Mesendoderm (in vitro differentiated cells): Measurements from ENCODE around the gene TRPV6.

Experiments
- DNase-seq: peaks from one replicate; pipeline ENCODE4 v3.0.0; 2013
- H2AK5ac ChIP-seq: 2 replicates; pipeline ENCODE4 v1.6.1; 2013; ENCODE audit warnings: low read length, inconsistent platforms
- H2BK120ac ChIP-seq: 2 replicates; pipeline ENCODE4 v1.6.1; 2013; ENCODE audit warnings: low read depth, mild to moderate bottlenecking, low read length, moderate library complexity, mixed read lengths
- H2BK15ac ChIP-seq: replicated peaks from 2 replicates; pipeline ENCODE4 v1.6.1; 2013; ENCODE audit warnings: low read depth, mild to moderate bottlenecking, moderate library complexity
- H2BK5ac ChIP-seq: 2 replicates; pipeline ENCODE4 v1.6.1; 2013; ENCODE audit warnings: low read length, inconsistent platforms
- H3K18ac ChIP-seq: 2 replicates; pipeline ENCODE4 v1.6.1; 2013; ENCODE audit warnings: mild to moderate bottlenecking, low read length, mixed read lengths
- H3K23ac ChIP-seq: one replicate; pipeline ENCODE4 v1.6.1; 2013; ENCODE audit warnings: low read length
- H3K27ac ChIP-seq: 2 replicates; pipeline ENCODE4 v1.5.1; 2013; ENCODE audit warnings: low read depth, mild to moderate bottlenecking, inconsistent platforms, low read length, moderate library complexity
- H3K27me3 ChIP-seq: 2 replicates; pipeline ENCODE4 v1.6.1; 2013; ENCODE audit warnings: low read length, control low read depth, mild to moderate bottlenecking, inconsistent platforms; ENCODE audit not compliant: insufficient read depth, poor library complexity
- H3K36me3 ChIP-seq: 2 replicates; pipeline ENCODE4 v1.6.1; 2013; ENCODE audit warnings: low read length, inconsistent platforms; ENCODE audit not compliant: control insufficient read depth, insufficient read depth
- H3K4ac ChIP-seq: one replicate; pipeline ENCODE4 v1.6.1; 2013; ENCODE audit warnings: low read depth, mild to moderate bottlenecking, low read length, moderate library complexity
- H3K4me1 ChIP-seq: 2 replicates; pipeline ENCODE4 v1.6.1; 2013; ENCODE audit warnings: low read depth, low read length, inconsistent platforms; ENCODE audit not compliant: control insufficient read depth
- H3K4me2 ChIP-seq: 2 replicates; pipeline ENCODE4 v1.6.1; 2013; ENCODE audit warnings: low read length
- H3K4me3 ChIP-seq: 2 replicates; pipeline ENCODE4 v1.5.1; 2013; ENCODE audit warnings: mild to moderate bottlenecking, low read length
- H3K56ac ChIP-seq: one replicate; pipeline ENCODE4 v1.6.1; 2013; ENCODE audit warnings: low read length
- H3K79me1 ChIP-seq: 2 replicates; pipeline ENCODE4 v1.6.1; 2013; ENCODE audit warnings: low read length, inconsistent platforms
- H3K79me2 ChIP-seq: 2 replicates; pipeline ENCODE4 v1.6.1; 2013; ENCODE audit warnings: mild to moderate bottlenecking, low read length; ENCODE audit not compliant: control insufficient read depth, insufficient read depth
- H3K9ac ChIP-seq: 2 replicates; pipeline ENCODE4 v1.6.1; 2013; ENCODE audit warnings: low read length, inconsistent platforms
- H4K5ac ChIP-seq: one replicate; pipeline ENCODE4 v1.6.1; 2013; ENCODE audit warnings: low read length
- H4K8ac ChIP-seq: one replicate; pipeline ENCODE4 v1.6.1; 2013; ENCODE audit warnings: low read depth, mild to moderate bottlenecking, control low read depth, low read length, moderate library complexity
- WGBS: extraction: QIAGEN DNeasy Blood & Tissue Kit; methylation state at CpG from one replicate; pipeline ENCODE4 v1.1.7; 2013; ENCODE audit warnings: low lambda C conversion rate, missing lambda C conversion rate; ENCODE audit not compliant: insufficient coverage; ENCODE audit errors: extremely low coverage; 5-methylcytosine and 5-hydroxymethylcytosine counted together

TRPV6 gene

DNA sequence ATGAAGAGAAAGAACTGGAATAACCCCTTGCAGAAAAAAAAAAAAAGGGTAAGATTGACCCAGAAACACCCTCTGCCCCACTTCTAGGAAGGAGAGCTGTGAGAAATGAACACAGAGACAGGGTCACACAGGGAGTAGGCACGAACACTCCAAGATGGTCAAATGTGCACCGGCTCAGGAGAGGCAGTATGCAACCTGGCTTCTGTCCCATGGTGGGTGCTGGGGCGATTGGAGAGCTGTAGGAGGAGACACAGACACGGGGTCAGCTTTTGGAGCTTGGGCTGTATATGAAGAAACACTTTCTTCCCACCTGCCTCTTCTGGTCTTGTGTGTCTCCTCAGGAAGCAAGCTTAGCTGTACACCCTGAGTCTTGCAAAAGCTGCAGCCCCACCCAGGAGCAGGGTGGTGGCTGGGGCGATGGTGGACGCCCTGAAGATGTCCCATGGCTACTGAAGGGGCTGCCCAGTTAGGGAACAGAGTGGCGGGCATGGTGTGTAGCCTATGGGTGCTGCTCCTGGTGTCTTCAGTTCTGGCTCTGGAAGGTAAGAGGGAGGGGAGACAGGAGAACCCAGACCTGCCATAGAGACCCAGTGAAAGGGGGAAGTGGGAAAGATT lies 22.7 kb downstream of the TRPV6 start:
- Histone ChIP-seq H3K18ac (no peak overlapping the region), H2BK15ac (no peak overlapping the region), H3K4me1 (no peaks in the 10 kb centered on the region), H3K4ac (no peak overlapping the region), H2AK5ac (no peak overlapping the region), H3K27ac (no peak overlapping the region), H4K5ac (no peak overlapping the region), H3K56ac (no peak overlapping the region), H3K27me3 (no peaks in the 10 kb centered on the region), H3K4me3 (no peak overlapping the region), H4K8ac (no peak overlapping the region), H3K79me1 (no peaks in the 10 kb centered on the region), H2BK120ac (no peak overlapping the region), H3K36me3 (no peaks in the 10 kb centered on the region), H3K9ac (no peak overlapping the region), H3K79me2 (no peaks in the 10 kb centered on the region), H2BK5ac (no peak overlapping the region), H3K23ac (no peak overlapping the region), H3K4me2 (no peak overlapping the region)
- whole genome bisulfite sequencing = no CpG with 5 or more reads among the region's 7 CpGs
- DNase-seq = no peak

DNA sequence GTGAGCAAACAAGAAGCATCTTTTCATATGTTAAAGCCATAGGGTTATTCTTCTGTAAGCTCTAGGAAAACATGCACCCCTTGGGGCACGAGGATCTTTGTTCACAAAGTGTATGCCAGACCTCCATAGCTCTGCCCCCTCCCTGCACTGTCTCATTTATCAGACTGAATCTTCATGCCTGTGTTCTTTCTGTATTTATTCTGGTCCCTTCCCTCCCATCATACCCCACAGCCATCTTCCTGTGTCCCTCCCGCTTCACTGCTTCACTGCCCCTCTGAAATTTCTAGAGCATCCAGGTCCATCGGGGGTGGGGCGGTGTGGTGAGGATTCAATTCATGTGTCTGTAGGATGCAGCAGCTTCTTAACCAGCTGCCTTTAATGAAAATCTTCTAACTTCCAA lies 23.2 kb downstream of the TRPV6 start:
- no peak overlapping the region for H3K18ac ChIP-seq
- H3K4ac ChIP-seq = no peak overlapping the region
- H3K4me1 ChIP-seq = no peaks in the 10 kb centered on the region
- DNase-seq = no peak
- no peak overlapping the region for H3K9ac ChIP-seq
- no peak overlapping the region for H3K4me2 ChIP-seq
- H3K36me3 ChIP-seq = no peaks in the 10 kb centered on the region
- no peak overlapping the region for H4K8ac ChIP-seq
- H3K79me2 ChIP-seq = no peaks in the 10 kb centered on the region
- no peaks in the 10 kb centered on the region for H3K27me3 ChIP-seq
- H2BK120ac ChIP-seq = no peak overlapping the region
- no peak overlapping the region for H2AK5ac ChIP-seq
- no peak overlapping the region for H2BK5ac ChIP-seq
- H4K5ac ChIP-seq = no peak overlapping the region
- no peak overlapping the region for H3K4me3 ChIP-seq
- no peaks in the 10 kb centered on the region for H3K79me1 ChIP-seq
- H3K23ac ChIP-seq = no peak overlapping the region
- H2BK15ac ChIP-seq = no peak overlapping the region
- WGBS = no CpG with 5 or more reads among the region's 4 CpGs
- no peak overlapping the region for H3K56ac ChIP-seq
- H3K27ac ChIP-seq = no peak overlapping the region

GRCh38 chr7:142860968-142861367 lies 24.6 kb downstream of the TRPV6 start:
- H3K56ac ChIP-seq = no peak overlapping the region
- no peak for DNase-seq
- no CpG with 5 or more reads among the region's 3 CpGs for WGBS
- H2BK120ac ChIP-seq = no peak overlapping the region
- no peak overlapping the region for H3K4me2 ChIP-seq
- no peaks in the 10 kb centered on the region for H3K4me1 ChIP-seq
- no peak overlapping the region for H3K9ac ChIP-seq
- no peak overlapping the region for H3K18ac ChIP-seq
- no peaks in the 10 kb centered on the region for H3K79me2 ChIP-seq
- H3K4ac ChIP-seq = no peak overlapping the region
- H3K4me3 ChIP-seq = no peak overlapping the region
- no peak overlapping the region for H4K8ac ChIP-seq
- H2AK5ac ChIP-seq = no peak overlapping the region
- no peaks in the 10 kb centered on the region for H3K36me3 ChIP-seq
- no peaks in the 10 kb centered on the region for H3K79me1 ChIP-seq
- H3K27ac ChIP-seq = no peak overlapping the region
- H3K23ac ChIP-seq = no peak overlapping the region
- H3K27me3 ChIP-seq = no peaks in the 10 kb centered on the region
- no peak overlapping the region for H2BK15ac ChIP-seq
- H4K5ac ChIP-seq = no peak overlapping the region
- no peak overlapping the region for H2BK5ac ChIP-seq

DNA sequence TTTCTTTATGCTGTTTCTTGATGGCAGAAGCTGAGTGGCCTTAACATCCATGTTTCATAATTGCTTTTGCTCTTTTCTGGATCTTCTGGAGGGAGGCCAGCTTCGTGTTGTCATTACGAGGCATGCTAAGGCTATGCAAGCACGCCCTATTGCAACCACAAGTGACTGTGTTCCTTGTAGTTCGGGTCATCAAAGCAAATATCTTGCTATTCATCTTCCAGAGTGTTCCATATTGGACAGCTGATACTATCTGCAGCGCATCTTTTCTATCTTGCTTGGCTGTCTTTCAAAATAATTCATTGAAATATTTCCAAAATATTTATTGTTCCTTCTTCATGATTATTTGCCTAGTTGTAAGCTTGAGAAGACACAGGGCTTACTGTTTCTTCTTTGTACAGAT lies 25.7 kb downstream of the TRPV6 start:
- Histone ChIP-seq H3K36me3 (no peaks in the 10 kb centered on the region), H3K79me2 (no peaks in the 10 kb centered on the region)

GRCh38 chr7:142859411-142859810 lies 26.1 kb downstream of the TRPV6 start:
- no peak overlapping the region for H2AK5ac ChIP-seq
- H2BK120ac ChIP-seq = no peak overlapping the region
- H3K23ac ChIP-seq = no peak overlapping the region
- no peak overlapping the region for H3K9ac ChIP-seq
- no peaks in the 10 kb centered on the region for H3K36me3 ChIP-seq
- H2BK15ac ChIP-seq = no peak overlapping the region
- H3K18ac ChIP-seq = no peak overlapping the region
- no peaks in the 10 kb centered on the region for H3K79me2 ChIP-seq
- no peak overlapping the region for H3K4me2 ChIP-seq
- H3K79me1 ChIP-seq = no peaks in the 10 kb centered on the region
- H4K5ac ChIP-seq = no peak overlapping the region
- H3K4ac ChIP-seq = no peak overlapping the region
- no peak overlapping the region for H3K4me3 ChIP-seq
- no peaks in the 10 kb centered on the region for H3K4me1 ChIP-seq
- H4K8ac ChIP-seq = no peak overlapping the region
- no peak overlapping the region for H2BK5ac ChIP-seq
- H3K27me3 ChIP-seq = no peaks in the 10 kb centered on the region
- no peak for DNase-seq
- no peak overlapping the region for H3K27ac ChIP-seq
- no peak overlapping the region for H3K56ac ChIP-seq

More for the DNA sequence above, 25.7 kb downstream of the TRPV6 start:
- Histone ChIP-seq H3K27me3 (no peaks in the 10 kb centered on the region), H3K18ac (no peak overlapping the region), H2BK120ac (no peak overlapping the region), H2BK15ac (no peak overlapping the region), H3K4me2 (no peak overlapping the region), H3K4me3 (no peak overlapping the region), H3K23ac (no peak overlapping the region), H3K79me1 (no peaks in the 10 kb centered on the region), H4K8ac (no peak overlapping the region), H3K56ac (no peak overlapping the region), H3K9ac (no peak overlapping the region), H3K4ac (no peak overlapping the region), H3K4me1 (no peaks in the 10 kb centered on the region), H4K5ac (no peak overlapping the region), H3K27ac (no peak overlapping the region), H2BK5ac (no peak overlapping the region), H2AK5ac (no peak overlapping the region)
- no CpG with 5 or more reads among the region's 5 CpGs for whole genome bisulfite sequencing
- DNase-seq = no peak

DNA sequence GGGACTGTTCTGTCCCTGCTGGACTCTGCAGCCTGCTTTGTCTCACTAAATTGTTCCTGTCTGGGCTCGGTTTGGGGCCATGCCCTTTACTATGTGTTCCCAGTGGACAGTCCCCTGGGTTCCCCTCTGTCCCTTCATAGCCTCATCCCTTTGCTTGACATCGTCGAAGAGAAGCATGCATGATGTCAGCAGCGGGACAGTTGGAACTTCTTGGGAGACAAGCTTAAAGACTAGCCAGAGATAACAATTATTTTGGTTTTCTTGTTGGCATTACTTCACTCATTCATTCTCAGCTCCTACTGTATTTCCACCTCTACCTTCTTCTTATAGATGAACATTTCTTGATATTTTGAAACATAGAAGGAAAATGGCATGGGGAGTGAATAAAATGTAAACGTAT lies 27.9 kb downstream of the TRPV6 start:
- H3K56ac ChIP-seq = no peak overlapping the region
- H3K27ac ChIP-seq = no peak overlapping the region
- no peaks in the 10 kb centered on the region for H3K27me3 ChIP-seq
- no peak overlapping the region for H3K4me3 ChIP-seq
- no peak overlapping the region for H2BK15ac ChIP-seq
- DNase-seq = no peak
- no peak overlapping the region for H3K9ac ChIP-seq
- H2BK120ac ChIP-seq = no peak overlapping the region
- no peak overlapping the region for H3K18ac ChIP-seq
- H3K79me1 ChIP-seq = no peaks in the 10 kb centered on the region
- H3K79me2 ChIP-seq = no peaks in the 10 kb centered on the region
- H3K23ac ChIP-seq = no peak overlapping the region
- no peak overlapping the region for H3K4ac ChIP-seq
- H3K4me1 ChIP-seq = no peaks in the 10 kb centered on the region
- no peaks in the 10 kb centered on the region for H3K36me3 ChIP-seq
- no peak overlapping the region for H4K8ac ChIP-seq
- H3K4me2 ChIP-seq = no peak overlapping the region
- no peak overlapping the region for H4K5ac ChIP-seq
- H2AK5ac ChIP-seq = no peak overlapping the region
- 100% methylated on average over 1 of the region's 5 CpGs for WGBS
- H2BK5ac ChIP-seq = no peak overlapping the region
